ENCODE data around the gene PRR23E. TPM values are rescaled to one million over a fixed set of nuclear protein-coding genes. Genes with fewer than 3 reads are reported as not detected.

Gene PRR23E
- total and polyA plus RNA-seq, 3 experiments from 2014 or later: not detected

GRCh38 chr3:127220497-127220896 lies 27.6 kb downstream of the PRR23E start:
- Histone ChIP-seq H3K4me3 (ENCODE audit: low read length) (no peak overlapping the region), H3K27me3 (ENCODE audit: insufficient read depth, low read length, poor library complexity, severe bottlenecking) (no peaks in the 10 kb centered on the region), H3K9me3 (ENCODE audit: low read length) (no peaks in the 10 kb centered on the region), H3K4me1 (ENCODE audit: insufficient read depth, low read length) (no peaks in the 10 kb centered on the region), H3K36me3 (ENCODE audit: insufficient read depth, low read length) (no peaks in the 10 kb centered on the region), H3K27ac (ENCODE audit: low read depth, low read length) (no peak overlapping the region)
- Mint-ChIP-seq H3K4me1 (peaks cover 0 to 6% (median 0%) of the 10 kb centered on the region in 3 donors), H3K27me3 (peaks cover 23 to 30% of the 10 kb centered on the region in 2 donors), H3K36me3 (no peaks in the 10 kb centered on the region), H3K9me3 (peaks cover 0 to 14% (median 2%) of the 10 kb centered on the region in 5 donors), H3K4me3 (no peak overlapping the region), H3K27ac (no peak overlapping the region)
- CTCF ChIA-PET: no interaction called here
- POLR2A ChIA-PET: no interaction called here
- DNase-seq: no peak

GRCh38 chr3:127221037-127221436 lies 28.1 kb downstream of the PRR23E start:
- ChIA-PET CTCF (no interaction called here), POLR2A (no interaction called here)
- no peak overlapping the region for H3K27ac Mint-ChIP-seq

DNA sequence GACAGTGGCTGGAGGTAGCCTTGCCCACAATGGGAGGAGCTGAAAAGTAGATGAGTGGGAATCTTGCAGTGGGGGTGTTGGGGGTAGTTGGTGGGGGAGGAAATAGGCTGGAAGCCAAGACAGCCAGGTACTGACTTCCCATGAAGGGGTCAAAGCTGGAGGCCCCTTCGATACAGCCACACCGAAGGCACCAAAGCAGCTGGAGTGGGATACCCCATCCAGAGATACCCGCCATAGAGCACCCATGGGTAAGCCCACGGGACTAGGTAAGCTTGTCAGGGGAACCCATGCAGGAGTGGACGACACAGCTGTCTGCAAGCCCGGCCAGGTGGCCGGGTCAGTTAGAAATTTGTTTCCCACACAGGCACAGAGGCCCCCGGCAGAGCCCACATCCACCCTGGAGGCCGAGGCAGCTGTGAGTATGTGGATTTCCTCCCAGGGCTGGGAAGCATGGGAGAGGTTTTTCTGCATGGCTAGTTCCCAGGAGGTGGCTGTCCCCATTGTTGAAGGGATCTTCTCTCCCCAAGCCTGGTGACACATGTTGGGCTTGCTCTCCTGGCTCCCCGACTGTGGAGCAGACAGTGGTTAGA lies 28.6 kb downstream of the PRR23E start:
- H3K9me3 ChIP-seq (ENCODE audit: low read length): no peaks in the 10 kb centered on the region
- H3K27me3 Mint-ChIP-seq: peaks cover 28 to 41% of the 10 kb centered on the region in 2 donors

More at GRCh38 chr3:127221037-127221436, 28.1 kb downstream of the PRR23E start:
- peaks cover 0 to 6% (median 3%) of the 10 kb centered on the region in 3 donors for H3K4me1 Mint-ChIP-seq
- Histone ChIP-seq H3K27me3 (ENCODE audit: insufficient read depth, low read length, poor library complexity, severe bottlenecking) (no peaks in the 10 kb centered on the region), H3K4me1 (ENCODE audit: insufficient read depth, low read length) (no peaks in the 10 kb centered on the region), H3K9me3 (ENCODE audit: low read length) (no peaks in the 10 kb centered on the region), H3K27ac (ENCODE audit: low read depth, low read length) (no peak overlapping the region), H3K4me3 (ENCODE audit: low read length) (no peak overlapping the region), H3K36me3 (ENCODE audit: insufficient read depth, low read length) (no peaks in the 10 kb centered on the region)
- no peaks in the 10 kb centered on the region for H3K36me3 Mint-ChIP-seq
- peaks cover 0 to 17% (median 2%) of the 10 kb centered on the region in 5 donors for H3K9me3 Mint-ChIP-seq
- H3K27me3 Mint-ChIP-seq: peaks cover 23 to 36% of the 10 kb centered on the region in 2 donors
- H3K4me3 Mint-ChIP-seq: no peak overlapping the region
- DNase-seq: no peak

DNA sequence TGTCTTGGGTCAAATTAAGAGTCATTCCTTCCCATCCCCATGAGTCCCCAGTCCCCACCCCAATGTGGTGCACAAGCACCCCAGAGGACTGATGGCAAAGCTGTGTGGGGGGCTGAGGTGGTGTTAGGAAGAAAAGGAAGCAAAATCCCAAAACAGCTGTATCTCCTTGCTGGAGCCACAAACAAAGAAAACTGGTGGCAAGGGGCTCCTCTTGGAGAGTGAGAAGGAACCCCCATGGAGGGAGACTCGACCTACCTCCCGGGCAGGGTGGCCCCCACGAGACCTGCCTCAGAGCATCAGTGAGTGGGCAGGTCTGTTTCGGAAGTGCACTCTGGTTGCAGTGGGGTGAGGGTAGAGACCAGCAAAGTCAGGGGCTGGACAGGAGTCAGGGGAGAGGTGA lies 29.2 kb downstream of the PRR23E start:
- H3K4me1 Mint-ChIP-seq: peaks cover 0 to 12% (median 10%) of the 10 kb centered on the region in 3 donors
- no peak for DNase-seq
- Histone ChIP-seq H3K9me3 (ENCODE audit: low read length) (no peaks in the 10 kb centered on the region), H3K36me3 (ENCODE audit: insufficient read depth, low read length) (no peaks in the 10 kb centered on the region), H3K4me1 (ENCODE audit: insufficient read depth, low read length) (no peaks in the 10 kb centered on the region), H3K4me3 (ENCODE audit: low read length) (no peak overlapping the region), H3K27me3 (ENCODE audit: insufficient read depth, low read length, poor library complexity, severe bottlenecking) (no peaks in the 10 kb centered on the region), H3K27ac (ENCODE audit: low read depth, low read length) (no peak overlapping the region)
- ChIA-PET POLR2A (no interaction called here), CTCF (no interaction called here)
- no peak overlapping the region for H3K4me3 Mint-ChIP-seq
- H3K36me3 Mint-ChIP-seq: no peaks in the 10 kb centered on the region
- peaks cover 28 to 42% of the 10 kb centered on the region in 2 donors for H3K27me3 Mint-ChIP-seq
- peak overlapping the region in 1 of 8 donors; percentile 26 for H3K27ac Mint-ChIP-seq
- peaks cover 0 to 17% (median 5%) of the 10 kb centered on the region in 5 donors for H3K9me3 Mint-ChIP-seq

More for the DNA sequence above, 28.6 kb downstream of the PRR23E start:
- no peaks in the 10 kb centered on the region for H3K36me3 Mint-ChIP-seq
- no peak for DNase-seq
- no peaks in the 10 kb centered on the region for H3K4me1 ChIP-seq (ENCODE audit: insufficient read depth, low read length)
- H3K27ac Mint-ChIP-seq: no peak overlapping the region
- H3K4me3 Mint-ChIP-seq: no peak overlapping the region
- H3K36me3 ChIP-seq (ENCODE audit: insufficient read depth, low read length): no peaks in the 10 kb centered on the region
- CTCF ChIA-PET: no interaction called here
- peaks cover 0 to 17% (median 5%) of the 10 kb centered on the region in 5 donors for H3K9me3 Mint-ChIP-seq
- H3K27ac ChIP-seq (ENCODE audit: low read depth, low read length): no peak overlapping the region
- peaks cover 0 to 10% (median 8%) of the 10 kb centered on the region in 3 donors for H3K4me1 Mint-ChIP-seq
- H3K27me3 ChIP-seq (ENCODE audit: insufficient read depth, low read length, poor library complexity, severe bottlenecking): no peaks in the 10 kb centered on the region
- H3K4me3 ChIP-seq (ENCODE audit: low read length): no peak overlapping the region
- POLR2A ChIA-PET: no interaction called here

- CTCF ChIA-PET: no interaction called here
- H3K36me3 ChIP-seq (ENCODE audit: insufficient read depth, low read length): no peaks in the 10 kb centered on the region
- no peaks in the 10 kb centered on the region for H3K4me1 ChIP-seq (ENCODE audit: insufficient read depth, low read length)
- peaks cover 0 to 12% (median 10%) of the 10 kb centered on the region in 3 donors for H3K4me1 Mint-ChIP-seq
- no peak overlapping the region for H3K4me3 ChIP-seq (ENCODE audit: low read length)
- H3K27me3 ChIP-seq (ENCODE audit: insufficient read depth, low read length, poor library complexity, severe bottlenecking): no peaks in the 10 kb centered on the region
- no peak for DNase-seq
- H3K27me3 Mint-ChIP-seq: peaks cover 28 to 42% of the 10 kb centered on the region in 2 donors
- H3K4me3 Mint-ChIP-seq: peak overlapping the region in 1 of 7 donors; percentile 59
- H3K27ac ChIP-seq (ENCODE audit: low read depth, low read length): no peak overlapping the region
- POLR2A ChIA-PET: no interaction called here
- H3K9me3 ChIP-seq (ENCODE audit: low read length): no peaks in the 10 kb centered on the region
- H3K36me3 Mint-ChIP-seq: no peaks in the 10 kb centered on the region
- peaks cover 0 to 17% (median 5%) of the 10 kb centered on the region in 5 donors for H3K9me3 Mint-ChIP-seq
- no peak overlapping the region for H3K27ac Mint-ChIP-seq
Observed at GRCh38 chr3:127222664-127223063, 29.7 kb downstream of the PRR23E start.

GRCh38 chr3:127224118-127224517 lies 31.2 kb downstream of the PRR23E start:
- DNase-seq: no peak
- Mint-ChIP-seq H3K4me1 (peaks cover 0 to 12% (median 10%) of the 10 kb centered on the region in 3 donors), H3K9me3 (peaks cover 0 to 17% (median 5%) of the 10 kb centered on the region in 5 donors), H3K4me3 (peak overlapping the region in 1 of 7 donors; percentile 71), H3K27me3 (peaks cover 28 to 42% of the 10 kb centered on the region in 2 donors), H3K36me3 (no peaks in the 10 kb centered on the region), H3K27ac (peak overlapping the region in 1 of 8 donors; percentile 47)
- H3K27ac ChIP-seq (ENCODE audit: low read depth, low read length): no peak overlapping the region
- POLR2A ChIA-PET: no interaction called here
- no peaks in the 10 kb centered on the region for H3K4me1 ChIP-seq (ENCODE audit: insufficient read depth, low read length)
- no peaks in the 10 kb centered on the region for H3K9me3 ChIP-seq (ENCODE audit: low read length)
- H3K36me3 ChIP-seq (ENCODE audit: insufficient read depth, low read length): no peaks in the 10 kb centered on the region
- H3K4me3 ChIP-seq (ENCODE audit: low read length): no peak overlapping the region
- CTCF ChIA-PET: no interaction called here
- H3K27me3 ChIP-seq (ENCODE audit: insufficient read depth, low read length, poor library complexity, severe bottlenecking): peaks cover 3% of the 10 kb centered on the region

DNA sequence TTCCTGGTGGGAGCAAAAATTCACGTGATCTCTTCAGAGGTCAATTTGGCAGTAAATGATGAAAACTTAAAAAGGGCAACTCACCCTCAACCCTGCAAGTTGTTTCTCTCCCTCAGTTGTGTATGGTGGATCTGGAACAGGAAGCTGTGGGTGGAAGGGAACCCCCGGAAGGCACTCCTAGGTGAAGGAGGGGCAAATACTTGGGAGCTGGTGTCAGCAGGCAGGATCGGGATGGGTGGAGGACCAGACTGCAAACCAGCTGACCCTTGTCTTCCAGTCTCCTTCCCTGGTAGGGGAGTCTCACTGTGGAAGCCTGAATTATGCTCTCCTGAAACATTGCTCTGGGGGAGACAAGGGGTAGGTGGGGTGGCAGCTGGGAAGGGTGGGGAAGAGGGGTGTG lies 33.5 kb downstream of the PRR23E start:
- H3K27me3 ChIP-seq (ENCODE audit: insufficient read depth, low read length, poor library complexity, severe bottlenecking): peaks cover 3% of the 10 kb centered on the region
- H3K4me1 ChIP-seq (ENCODE audit: insufficient read depth, low read length): no peaks in the 10 kb centered on the region
- CTCF ChIA-PET: no interaction called here
- no peaks in the 10 kb centered on the region for H3K36me3 ChIP-seq (ENCODE audit: insufficient read depth, low read length)
- no peak for DNase-seq
- no peaks in the 10 kb centered on the region for H3K36me3 Mint-ChIP-seq
- H3K27me3 Mint-ChIP-seq: peaks cover 21 to 40% of the 10 kb centered on the region in 2 donors
- H3K4me3 Mint-ChIP-seq: peak overlapping the region in 1 of 7 donors; percentile 61
- no peaks in the 10 kb centered on the region for H3K9me3 ChIP-seq (ENCODE audit: low read length)
- no peak overlapping the region for H3K4me3 ChIP-seq (ENCODE audit: low read length)
- H3K4me1 Mint-ChIP-seq: peaks cover 0 to 12% (median 10%) of the 10 kb centered on the region in 3 donors
- H3K9me3 Mint-ChIP-seq: peaks cover 0 to 17% (median 5%) of the 10 kb centered on the region in 5 donors
- H3K27ac ChIP-seq (ENCODE audit: low read depth, low read length): no peak overlapping the region
- POLR2A ChIA-PET: no interaction called here
- peak overlapping the region in 1 of 8 donors; percentile 78 for H3K27ac Mint-ChIP-seq

DNA sequence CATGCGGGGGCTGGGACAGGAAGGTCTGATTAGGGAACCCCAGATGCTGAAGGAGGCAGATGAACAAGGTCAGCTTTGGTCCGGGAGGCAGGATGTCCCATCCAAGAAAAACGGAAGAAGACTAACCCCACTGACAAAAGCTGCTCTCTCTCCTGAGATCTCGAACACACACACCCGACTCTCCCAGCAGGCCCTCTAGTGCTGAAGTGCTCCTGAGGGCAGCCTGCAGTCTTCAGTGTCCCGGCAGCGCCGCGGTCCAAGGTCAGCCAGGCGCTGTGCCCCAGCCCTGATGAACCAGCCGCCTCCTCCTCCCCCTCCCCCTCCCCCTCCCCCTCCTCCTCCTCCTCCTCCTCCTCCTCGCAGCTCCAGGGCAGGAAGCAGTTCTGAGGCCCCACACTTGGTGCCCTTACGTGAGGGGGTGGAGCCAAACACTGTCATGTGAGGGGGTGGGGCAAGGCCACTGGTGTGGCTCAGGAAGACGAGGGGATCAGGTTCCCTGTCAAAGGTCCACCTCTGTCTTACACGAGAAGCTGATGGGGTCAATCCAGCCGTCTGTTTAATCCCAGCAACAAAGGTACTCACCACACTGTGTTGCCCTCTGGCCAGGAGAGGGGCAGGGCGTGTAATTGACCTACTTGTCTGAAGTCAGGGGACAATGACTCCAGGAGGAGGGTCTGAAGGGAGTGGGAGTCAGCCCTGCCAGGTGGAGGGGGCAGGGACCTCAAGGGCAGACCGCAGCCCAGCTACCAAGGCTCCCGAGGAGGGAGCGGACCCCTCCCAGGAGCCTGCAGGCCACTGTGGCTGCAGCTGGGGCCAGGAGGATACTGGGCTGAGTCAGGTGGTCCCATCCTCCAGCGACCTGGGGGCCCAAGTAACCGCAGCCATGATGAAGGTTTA lies 34.3 kb downstream of the PRR23E start:
- H3K36me3 ChIP-seq (ENCODE audit: insufficient read depth, low read length): no peaks in the 10 kb centered on the region
- H3K27me3 ChIP-seq (ENCODE audit: insufficient read depth, low read length, poor library complexity, severe bottlenecking): peaks cover 3% of the 10 kb centered on the region
- peaks cover 0 to 17% (median 5%) of the 10 kb centered on the region in 5 donors for H3K9me3 Mint-ChIP-seq
- H3K4me3 Mint-ChIP-seq: peak overlapping the region in 2 of 7 donors; percentile 24 to 34
- peaks cover 21 to 40% of the 10 kb centered on the region in 2 donors for H3K27me3 Mint-ChIP-seq
- no peaks in the 10 kb centered on the region for H3K36me3 Mint-ChIP-seq
- H3K4me1 Mint-ChIP-seq: peaks cover 0 to 12% (median 10%) of the 10 kb centered on the region in 3 donors
- H3K4me1 ChIP-seq (ENCODE audit: insufficient read depth, low read length): no peaks in the 10 kb centered on the region
- peak overlapping the region in 1 of 8 donors; percentile 25 for H3K27ac Mint-ChIP-seq
- CTCF ChIA-PET: no interaction called here
- H3K4me3 ChIP-seq (ENCODE audit: low read length): no peak overlapping the region
- DNase-seq: no peak
- H3K9me3 ChIP-seq (ENCODE audit: low read length): no peaks in the 10 kb centered on the region
- POLR2A ChIA-PET: no interaction called here
- H3K27ac ChIP-seq (ENCODE audit: low read depth, low read length): no peak overlapping the region
